Measurements from ENCODE around the gene MRPL39. TPM values are rescaled to one million over a fixed set of nuclear protein-coding genes. Genes with fewer than 3 reads are reported as not detected.

The MRPL39 gene
- 20.9 TPM for polyA plus RNA-seq (2013)

GRCh38 chr21:25607151-25608043 lies at the start of gene MRPL39:
Gene MRPL39 (minus strand): TSS chr21:25607481. CDS start chr21:25607475, 6 bp downstream.
- Histone ChIP-seq H3K27ac (ENCODE audit: insufficient read depth in 1 of 2, low read depth in 1 of 2, low read length in 2 of 2, poor library complexity in 1 of 2, severe bottlenecking in 2 of 2) (peak within 1 kb of the TSS; percentile 53 to 86), H3K4me3 (ENCODE audit: control insufficient read depth in 1 of 7, extremely low read depth in 1 of 7, insufficient read depth in 4 of 7, low read depth in 2 of 7, low read length in 6 of 7) (peak within 1 kb of the TSS; percentile 89 to 97 (median 93)), H3K27me3 (replicated peaks in 2 of 5; ENCODE audit: control insufficient read depth in 4 of 5, insufficient read depth in 5 of 5, low read length in 4 of 5) (no peaks in the 10 kb centered on the region), H3K4me1 (ENCODE audit: control extremely low read depth in 1 of 4, control insufficient read depth in 4 of 4, insufficient read depth in 4 of 4, low read length in 3 of 4) (peaks cover 9 to 21% (median 18%) of the 10 kb centered on the region in 4 experiments), H3K9me3 (ENCODE audit: control extremely low read depth in 1 of 5, control insufficient read depth in 4 of 5, insufficient read depth in 2 of 5, low read depth in 1 of 5, low read length in 4 of 5) (no peaks in the 10 kb centered on the region), H3K36me3 (ENCODE audit: control insufficient read depth in 4 of 4, insufficient read depth in 4 of 4, low read length in 3 of 4) (peaks cover 5 to 22% (median 13%) of the 10 kb centered on the region in 4 experiments)
- WGBS (ENCODE audit: insufficient coverage) = under 1% methylated on average over 62 of the region's 71 CpGs
- peak; percentile 92 to 95 (median 94) for DNase-seq
- POLR2A ChIA-PET = no interaction called here
- CTCF ChIA-PET = interaction anchor here (0.5 to 4.4 kb wide), 40 partner anchors 9 to 1113 kb away, joined by 3 to 40 read pairs (median 5); partner anchors contain the start of genes ATP5PF, GABPA and JAM2

DNA sequence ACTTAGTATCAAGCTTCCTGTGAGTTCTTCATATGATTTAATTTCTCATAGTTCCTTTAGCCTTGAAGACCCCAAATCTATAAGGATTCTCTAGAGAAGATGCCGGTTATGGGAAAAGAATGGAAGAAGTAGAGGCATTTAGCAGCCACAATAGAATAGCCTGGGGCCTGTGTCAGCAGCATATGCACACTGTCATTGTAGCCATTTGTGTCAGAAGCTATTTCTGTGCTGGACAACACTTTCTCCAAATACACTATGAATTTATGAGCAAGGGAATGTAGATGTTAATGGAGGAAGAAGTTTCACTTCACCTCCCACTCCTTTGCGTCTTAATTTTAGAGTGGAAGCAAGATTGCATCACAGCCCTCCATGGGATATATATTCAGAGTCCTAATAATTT lies 49.1 kb upstream of the MRPL39 start:
- no peak overlapping the region for H3K27ac ChIP-seq (ENCODE audit: insufficient read depth in 1 of 2, low read depth in 1 of 2, low read length in 2 of 2, poor library complexity in 1 of 2, severe bottlenecking in 2 of 2)
- no peaks in the 10 kb centered on the region for H3K27me3 ChIP-seq (replicated peaks in 2 of 5; ENCODE audit: control insufficient read depth in 4 of 5, insufficient read depth in 5 of 5, low read length in 4 of 5)
- ChIA-PET POLR2A (no interaction called here), CTCF (interaction anchor here (1.3 to 1.7 kb wide), 2 partner anchors 10 to 44 kb away, joined by 3 to 5 read pairs; no protein-coding TSS in a partner anchor)
- H3K4me1 ChIP-seq (ENCODE audit: control extremely low read depth in 1 of 4, control insufficient read depth in 4 of 4, insufficient read depth in 4 of 4, low read length in 3 of 4) = no peaks in the 10 kb centered on the region
- 100% methylated on average over 1 of the region's 2 CpGs for WGBS (ENCODE audit: insufficient coverage)
- DNase-seq = no peak
- H3K4me3 ChIP-seq (ENCODE audit: control insufficient read depth in 1 of 7, extremely low read depth in 1 of 7, insufficient read depth in 4 of 7, low read depth in 2 of 7, low read length in 6 of 7) = no peak overlapping the region
- H3K9me3 ChIP-seq (ENCODE audit: control extremely low read depth in 1 of 5, control insufficient read depth in 4 of 5, insufficient read depth in 2 of 5, low read depth in 1 of 5, low read length in 4 of 5) = no peaks in the 10 kb centered on the region
- no peaks in the 10 kb centered on the region for H3K36me3 ChIP-seq (ENCODE audit: control insufficient read depth in 4 of 4, insufficient read depth in 4 of 4, low read length in 3 of 4)

DNA sequence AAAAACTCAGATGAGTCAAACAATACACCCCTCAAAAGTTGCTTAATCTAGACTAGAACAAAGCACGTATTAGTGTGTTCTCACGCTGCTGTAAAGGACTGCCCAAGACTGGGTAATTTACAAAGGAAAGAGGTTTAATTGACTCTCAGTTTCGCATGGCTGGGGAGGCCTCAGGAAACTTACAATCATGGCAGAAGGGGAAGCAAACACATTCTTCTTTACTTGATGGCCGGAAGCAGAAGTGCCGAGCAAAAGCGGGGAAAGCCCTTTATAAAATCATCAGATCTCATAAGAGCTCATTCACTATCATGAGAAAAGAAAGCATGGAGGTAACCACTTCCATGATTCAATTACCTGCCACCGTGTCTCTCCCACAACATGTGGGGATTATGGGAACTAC lies 41.9 kb upstream of the MRPL39 start:
- ChIA-PET CTCF (interaction anchor here (1.0 to 2.3 kb wide), 5 partner anchors 9 to 72 kb away, joined by 3 to 8 read pairs (median 6); partner anchors contain the start of gene JAM2), POLR2A (no interaction called here)
- DNase-seq = peak in 2 of 3 donors; percentile 74 to 75
- H3K27me3 ChIP-seq (replicated peaks in 2 of 5; ENCODE audit: control insufficient read depth in 4 of 5, insufficient read depth in 5 of 5, low read length in 4 of 5) = no peaks in the 10 kb centered on the region
- H3K36me3 ChIP-seq (ENCODE audit: control insufficient read depth in 4 of 4, insufficient read depth in 4 of 4, low read length in 3 of 4) = no peaks in the 10 kb centered on the region
- WGBS (ENCODE audit: insufficient coverage) = no CpG with 5 or more reads among the region's 7 CpGs
- H3K9me3 ChIP-seq (ENCODE audit: control extremely low read depth in 1 of 5, control insufficient read depth in 4 of 5, insufficient read depth in 2 of 5, low read depth in 1 of 5, low read length in 4 of 5) = peaks cover 0 to 3% (median 0%) of the 10 kb centered on the region in 5 experiments
- no peak overlapping the region for H3K4me3 ChIP-seq (ENCODE audit: control insufficient read depth in 1 of 7, extremely low read depth in 1 of 7, insufficient read depth in 4 of 7, low read depth in 2 of 7, low read length in 6 of 7)
- peaks cover 12 to 25% (median 19%) of the 10 kb centered on the region in 4 experiments for H3K4me1 ChIP-seq (ENCODE audit: control extremely low read depth in 1 of 4, control insufficient read depth in 4 of 4, insufficient read depth in 4 of 4, low read length in 3 of 4)
- H3K27ac ChIP-seq (ENCODE audit: insufficient read depth in 1 of 2, low read depth in 1 of 2, low read length in 2 of 2, poor library complexity in 1 of 2, severe bottlenecking in 2 of 2) = no peak overlapping the region

DNA sequence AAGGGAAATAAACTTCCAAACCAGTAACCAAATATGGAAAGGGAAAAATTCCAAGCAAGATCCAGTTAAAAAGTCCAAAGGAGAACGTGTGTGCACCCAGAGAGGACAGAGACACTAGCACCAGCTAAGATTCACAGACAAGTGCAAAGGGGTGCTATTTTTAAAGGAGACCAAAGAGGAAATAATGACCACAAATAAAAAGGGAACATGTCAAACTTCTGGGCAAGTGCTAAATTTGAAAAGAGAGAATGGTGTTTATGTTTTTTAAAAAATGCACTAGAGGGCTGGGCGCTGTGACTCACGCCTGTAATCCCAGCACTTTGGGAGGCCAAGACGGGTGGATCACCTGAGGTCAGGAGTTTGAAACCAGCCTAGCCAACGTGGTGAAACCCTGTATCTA lies 40.4 kb upstream of the MRPL39 start:
- peaks cover 0 to 3% (median 0%) of the 10 kb centered on the region in 5 experiments for H3K9me3 ChIP-seq (ENCODE audit: control extremely low read depth in 1 of 5, control insufficient read depth in 4 of 5, insufficient read depth in 2 of 5, low read depth in 1 of 5, low read length in 4 of 5)
- ChIA-PET POLR2A (interaction anchor here (0.6 kb wide), 1 partner anchor 8 kb away, joined by 3 read pairs; no protein-coding TSS in a partner anchor), CTCF (interaction anchor here (1.1 to 2.3 kb wide), 5 partner anchors 8 to 65 kb away, joined by 5 to 8 read pairs (median 5); partner anchors contain the start of genes JAM2 and MRPL39)
- no peaks in the 10 kb centered on the region for H3K36me3 ChIP-seq (ENCODE audit: control insufficient read depth in 4 of 4, insufficient read depth in 4 of 4, low read length in 3 of 4)
- H3K27ac ChIP-seq (ENCODE audit: insufficient read depth in 1 of 2, low read depth in 1 of 2, low read length in 2 of 2, poor library complexity in 1 of 2, severe bottlenecking in 2 of 2) = no peak overlapping the region
- WGBS (ENCODE audit: insufficient coverage) = 0% methylated on average over 5 of the region's 5 CpGs
- peak overlapping the region in 3 of 7 experiments; percentile 17 to 58 (median 34) for H3K4me3 ChIP-seq (ENCODE audit: control insufficient read depth in 1 of 7, extremely low read depth in 1 of 7, insufficient read depth in 4 of 7, low read depth in 2 of 7, low read length in 6 of 7)
- no peaks in the 10 kb centered on the region for H3K27me3 ChIP-seq (replicated peaks in 2 of 5; ENCODE audit: control insufficient read depth in 4 of 5, insufficient read depth in 5 of 5, low read length in 4 of 5)
- peaks cover 12 to 25% (median 19%) of the 10 kb centered on the region in 4 experiments for H3K4me1 ChIP-seq (ENCODE audit: control extremely low read depth in 1 of 4, control insufficient read depth in 4 of 4, insufficient read depth in 4 of 4, low read length in 3 of 4)
- DNase-seq = peak; percentile 45 to 88 (median 84)

GRCh38 chr21:25646474-25646873 lies 39.2 kb upstream of the MRPL39 start:
- CTCF ChIA-PET = interaction anchor here (0.9 to 1.3 kb wide), 2 partner anchors 10 to 36 kb away, joined by 3 read pairs; no protein-coding TSS in a partner anchor

GRCh38 chr21:25643486-25643885 lies 36.2 kb upstream of the MRPL39 start:
- ChIA-PET CTCF (interaction anchor here (1.2 kb wide), 1 partner anchor 19 kb away, joined by 3 read pairs; no protein-coding TSS in a partner anchor), POLR2A (interaction anchor here (1.3 kb wide), 1 partner anchor 91 kb away, joined by 4 read pairs; the partner anchor contains the start of genes ATP5PF and GABPA)
- H3K27me3 ChIP-seq (replicated peaks in 2 of 5; ENCODE audit: control insufficient read depth in 4 of 5, insufficient read depth in 5 of 5, low read length in 4 of 5) = peaks cover 0 to 4% (median 0%) of the 10 kb centered on the region in 5 experiments
- no peak for DNase-seq
- WGBS (ENCODE audit: insufficient coverage) = no CpG with 5 or more reads among the region's 4 CpGs
- H3K27ac ChIP-seq (ENCODE audit: insufficient read depth in 1 of 2, low read depth in 1 of 2, low read length in 2 of 2, poor library complexity in 1 of 2, severe bottlenecking in 2 of 2) = no peak overlapping the region
- H3K4me3 ChIP-seq (ENCODE audit: control insufficient read depth in 1 of 7, extremely low read depth in 1 of 7, insufficient read depth in 4 of 7, low read depth in 2 of 7, low read length in 6 of 7) = no peak overlapping the region
- peaks cover 18 to 35% (median 27%) of the 10 kb centered on the region in 4 experiments for H3K4me1 ChIP-seq (ENCODE audit: control extremely low read depth in 1 of 4, control insufficient read depth in 4 of 4, insufficient read depth in 4 of 4, low read length in 3 of 4)
- no peaks in the 10 kb centered on the region for H3K9me3 ChIP-seq (ENCODE audit: control extremely low read depth in 1 of 5, control insufficient read depth in 4 of 5, insufficient read depth in 2 of 5, low read depth in 1 of 5, low read length in 4 of 5)
- H3K36me3 ChIP-seq (ENCODE audit: control insufficient read depth in 4 of 4, insufficient read depth in 4 of 4, low read length in 3 of 4) = no peaks in the 10 kb centered on the region

More at GRCh38 chr21:25646474-25646873, 39.2 kb upstream of the MRPL39 start:
- Histone ChIP-seq H3K9me3 (ENCODE audit: control extremely low read depth in 1 of 5, control insufficient read depth in 4 of 5, insufficient read depth in 2 of 5, low read depth in 1 of 5, low read length in 4 of 5) (peaks cover 0 to 3% (median 0%) of the 10 kb centered on the region in 5 experiments), H3K27ac (ENCODE audit: insufficient read depth in 1 of 2, low read depth in 1 of 2, low read length in 2 of 2, poor library complexity in 1 of 2, severe bottlenecking in 2 of 2) (no peak overlapping the region), H3K4me1 (ENCODE audit: control extremely low read depth in 1 of 4, control insufficient read depth in 4 of 4, insufficient read depth in 4 of 4, low read length in 3 of 4) (peaks cover 12 to 25% (median 19%) of the 10 kb centered on the region in 4 experiments), H3K36me3 (ENCODE audit: control insufficient read depth in 4 of 4, insufficient read depth in 4 of 4, low read length in 3 of 4) (no peaks in the 10 kb centered on the region), H3K27me3 (replicated peaks in 2 of 5; ENCODE audit: control insufficient read depth in 4 of 5, insufficient read depth in 5 of 5, low read length in 4 of 5) (peaks cover 0 to 2% (median 0%) of the 10 kb centered on the region in 5 experiments), H3K4me3 (ENCODE audit: control insufficient read depth in 1 of 7, extremely low read depth in 1 of 7, insufficient read depth in 4 of 7, low read depth in 2 of 7, low read length in 6 of 7) (peak overlapping the region in 1 of 7 experiments; percentile 58)
- DNase-seq = no peak
- POLR2A ChIA-PET = no interaction called here
- WGBS (ENCODE audit: insufficient coverage) = no CpG with 5 or more reads among the region's 1 CpG

Data from common myeloid progenitor, CD34-positive (primary cell).